ENCODE measurements around the gene CORO2B. TPM values are rescaled to one million over a fixed set of nuclear protein-coding genes. Genes with fewer than 3 reads are reported as not detected.

CORO2B gene
- total RNA-seq, 6 donors from 2014 or later: 0.79 to 9.0 (median 2.0) TPM

DNA sequence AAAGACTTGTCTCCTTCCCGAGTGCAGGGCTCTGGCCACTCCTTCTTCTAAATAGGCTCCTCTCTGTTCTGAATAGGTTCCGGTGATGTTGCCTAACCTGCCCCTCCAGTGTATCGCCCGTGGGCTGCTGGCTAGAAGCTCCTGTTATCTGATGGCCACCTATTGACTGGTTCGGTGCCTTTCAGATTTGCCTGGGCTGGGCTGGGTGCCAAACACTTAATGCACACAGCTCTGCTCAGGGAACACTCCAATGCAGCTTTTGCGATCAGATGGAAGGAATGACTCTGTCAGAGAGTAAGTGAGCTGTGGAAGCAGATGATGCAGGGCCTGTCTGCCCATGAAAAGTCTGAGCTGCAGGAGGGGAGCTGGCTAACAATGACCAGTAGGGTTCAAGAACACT is 112.9 kb downstream of the CORO2B start:
- no peaks in the 10 kb centered on the region for H3K9me3 ChIP-seq
- H3K27me3 ChIP-seq: no peaks in the 10 kb centered on the region
- no peak overlapping the region for H3K4me3 ChIP-seq
- H3K27ac ChIP-seq: no peak overlapping the region
- no peaks in the 10 kb centered on the region for H3K36me3 ChIP-seq
- peaks cover 0 to 7% (median 2%) of the 10 kb centered on the region in 4 donors for H3K4me1 ChIP-seq
- WGBS, 2 donors: 16 to 37% methylated on average over 4 to 6 of the region's 6 CpGs
- ATAC-seq (ENCODE audit: low FRiP score in 2 of 2) (no peak), DNase-seq (no peak)
- no peak for TF ChIP-seq POLR2A (IDR thresholded peaks at IDR 0.05)
- TF ChIP-seq POLR2AphosphoS5 (IDR thresholded peaks at IDR 0.05): no peak

DNA sequence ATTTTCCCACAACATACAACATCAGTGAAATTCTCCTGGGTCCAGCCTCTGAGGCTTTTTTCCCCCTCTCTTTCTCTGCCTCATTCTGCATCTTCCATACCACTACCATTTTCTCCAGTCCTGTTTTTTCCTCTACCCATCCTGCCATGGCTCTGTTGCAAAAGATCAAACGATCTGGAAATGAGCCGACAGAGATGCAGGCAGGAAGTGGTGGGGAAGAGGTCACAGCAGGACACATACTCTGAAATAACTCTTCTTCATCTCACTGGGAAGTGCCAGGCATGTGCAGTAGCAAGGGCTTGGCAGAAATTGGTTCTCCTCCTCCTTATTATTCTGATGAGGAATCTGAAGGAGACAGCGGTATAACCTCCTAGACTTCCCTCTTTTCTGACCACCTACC is 114.3 kb downstream of the CORO2B start:
- DNase-seq: no peak
- H3K27ac ChIP-seq: no peak overlapping the region
- H3K4me1 ChIP-seq: peaks cover 0 to 7% (median 2%) of the 10 kb centered on the region in 4 donors
- WGBS, 2 donors: 13 to 21% methylated on average over 3 of the region's 3 CpGs
- H3K27me3 ChIP-seq: no peaks in the 10 kb centered on the region
- TF ChIP-seq POLR2AphosphoS5 (IDR thresholded peaks at IDR 0.05): no peak
- TF ChIP-seq POLR2A (IDR thresholded peaks at IDR 0.05): no peak
- TF ChIP-seq, protein P1, sequence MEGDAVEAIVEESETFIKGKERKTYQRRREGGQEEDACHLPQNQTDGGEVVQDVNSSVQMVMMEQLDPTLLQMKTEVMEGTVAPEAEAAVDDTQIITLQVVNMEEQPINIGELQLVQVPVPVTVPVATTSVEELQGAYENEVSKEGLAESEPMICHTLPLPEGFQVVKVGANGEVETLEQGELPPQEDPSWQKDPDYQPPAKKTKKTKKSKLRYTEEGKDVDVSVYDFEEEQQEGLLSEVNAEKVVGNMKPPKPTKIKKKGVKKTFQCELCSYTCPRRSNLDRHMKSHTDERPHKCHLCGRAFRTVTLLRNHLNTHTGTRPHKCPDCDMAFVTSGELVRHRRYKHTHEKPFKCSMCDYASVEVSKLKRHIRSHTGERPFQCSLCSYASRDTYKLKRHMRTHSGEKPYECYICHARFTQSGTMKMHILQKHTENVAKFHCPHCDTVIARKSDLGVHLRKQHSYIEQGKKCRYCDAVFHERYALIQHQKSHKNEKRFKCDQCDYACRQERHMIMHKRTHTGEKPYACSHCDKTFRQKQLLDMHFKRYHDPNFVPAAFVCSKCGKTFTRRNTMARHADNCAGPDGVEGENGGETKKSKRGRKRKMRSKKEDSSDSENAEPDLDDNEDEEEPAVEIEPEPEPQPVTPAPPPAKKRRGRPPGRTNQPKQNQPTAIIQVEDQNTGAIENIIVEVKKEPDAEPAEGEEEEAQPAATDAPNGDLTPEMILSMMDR (IDR thresholded peaks at IDR 0.05): no peak
- no peak for TF ChIP-seq EP300 (IDR thresholded peaks at IDR 0.05)
- H3K36me3 ChIP-seq: no peaks in the 10 kb centered on the region
- no peak for ATAC-seq (ENCODE audit: low FRiP score in 2 of 2)
- H3K4me3 ChIP-seq: no peak overlapping the region
- no peaks in the 10 kb centered on the region for H3K9me3 ChIP-seq

DNA sequence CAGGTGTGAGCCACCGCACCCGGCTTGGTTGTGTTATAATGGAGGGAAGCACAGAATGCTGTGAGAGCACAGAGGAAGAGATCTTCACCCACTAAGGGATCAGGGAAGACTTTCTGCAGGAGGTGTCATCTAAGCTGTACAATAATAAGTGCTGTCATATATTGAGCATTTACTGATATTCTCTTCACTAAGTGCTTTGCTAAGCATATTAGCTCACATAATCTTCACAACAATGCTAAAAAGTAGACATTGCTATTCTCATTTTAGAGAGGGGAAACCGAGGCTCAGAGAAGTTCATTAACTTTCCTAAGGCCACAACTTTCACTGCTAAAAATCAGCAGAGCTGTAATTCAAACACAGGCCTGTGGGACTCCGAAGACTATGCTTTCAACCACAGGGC is 115.3 kb downstream of the CORO2B start:
- no peak overlapping the region for H3K27ac ChIP-seq
- 96 to 100% methylated on average over 4 of the region's 4 CpGs for WGBS, 2 donors
- no peak for TF ChIP-seq EP300 (IDR thresholded peaks at IDR 0.05)
- TF ChIP-seq POLR2A (IDR thresholded peaks at IDR 0.05): no peak

DNA sequence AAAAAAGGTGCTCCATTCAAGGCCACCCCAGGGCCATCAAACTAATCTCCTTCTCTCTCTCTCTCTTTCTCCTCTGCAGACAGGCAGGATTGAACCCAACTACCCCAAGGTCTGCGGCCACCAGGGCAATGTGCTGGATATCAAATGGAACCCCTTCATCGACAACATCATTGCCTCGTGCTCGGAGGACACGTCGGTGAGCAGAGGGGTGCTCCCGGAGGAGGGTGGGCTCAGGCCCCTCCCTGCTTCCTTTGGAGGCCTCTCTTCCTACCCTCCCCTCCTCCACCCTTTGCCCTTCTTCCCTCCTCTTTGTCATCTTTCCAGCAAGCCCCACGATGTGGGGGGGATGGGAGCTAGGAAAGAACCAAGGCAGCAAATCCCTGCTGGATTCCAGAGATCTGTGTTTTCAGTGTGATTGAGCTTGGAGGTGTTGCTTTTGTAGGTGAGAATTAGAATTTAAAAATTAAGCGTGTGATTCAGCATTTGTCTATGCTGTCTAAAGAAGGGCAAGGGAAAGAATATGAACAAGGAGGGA is 116.3 kb downstream of the CORO2B start:
- Histone ChIP-seq H3K9me3 (no peaks in the 10 kb centered on the region), H3K4me1 (peaks cover 6 to 15% (median 8%) of the 10 kb centered on the region in 4 donors), H3K4me3 (no peak overlapping the region), H3K27me3 (no peaks in the 10 kb centered on the region), H3K27ac (no peak overlapping the region), H3K36me3 (no peaks in the 10 kb centered on the region)
- TF ChIP-seq POLR2A (IDR thresholded peaks at IDR 0.05) (no peak), EP300 (IDR thresholded peaks at IDR 0.05) (no peak), POLR2AphosphoS5 (IDR thresholded peaks at IDR 0.05) (no peak)
- TF ChIP-seq, protein P1 (IDR thresholded peaks at IDR 0.05): no peak
- 65 to 83% methylated on average over 9 of the region's 9 CpGs for WGBS, 2 donors
- ATAC-seq (ENCODE audit: low FRiP score in 2 of 2) (no peak), DNase-seq (no peak)

More for the DNA sequence above, 115.3 kb downstream of the CORO2B start:
- DNase-seq (no peak), ATAC-seq (ENCODE audit: low FRiP score in 2 of 2) (no peak)
- no peaks in the 10 kb centered on the region for H3K9me3 ChIP-seq
- H3K36me3 ChIP-seq: no peaks in the 10 kb centered on the region
- no peak overlapping the region for H3K4me3 ChIP-seq
- H3K4me1 ChIP-seq: peaks cover 0 to 7% (median 2%) of the 10 kb centered on the region in 4 donors
- no peaks in the 10 kb centered on the region for H3K27me3 ChIP-seq

DNA sequence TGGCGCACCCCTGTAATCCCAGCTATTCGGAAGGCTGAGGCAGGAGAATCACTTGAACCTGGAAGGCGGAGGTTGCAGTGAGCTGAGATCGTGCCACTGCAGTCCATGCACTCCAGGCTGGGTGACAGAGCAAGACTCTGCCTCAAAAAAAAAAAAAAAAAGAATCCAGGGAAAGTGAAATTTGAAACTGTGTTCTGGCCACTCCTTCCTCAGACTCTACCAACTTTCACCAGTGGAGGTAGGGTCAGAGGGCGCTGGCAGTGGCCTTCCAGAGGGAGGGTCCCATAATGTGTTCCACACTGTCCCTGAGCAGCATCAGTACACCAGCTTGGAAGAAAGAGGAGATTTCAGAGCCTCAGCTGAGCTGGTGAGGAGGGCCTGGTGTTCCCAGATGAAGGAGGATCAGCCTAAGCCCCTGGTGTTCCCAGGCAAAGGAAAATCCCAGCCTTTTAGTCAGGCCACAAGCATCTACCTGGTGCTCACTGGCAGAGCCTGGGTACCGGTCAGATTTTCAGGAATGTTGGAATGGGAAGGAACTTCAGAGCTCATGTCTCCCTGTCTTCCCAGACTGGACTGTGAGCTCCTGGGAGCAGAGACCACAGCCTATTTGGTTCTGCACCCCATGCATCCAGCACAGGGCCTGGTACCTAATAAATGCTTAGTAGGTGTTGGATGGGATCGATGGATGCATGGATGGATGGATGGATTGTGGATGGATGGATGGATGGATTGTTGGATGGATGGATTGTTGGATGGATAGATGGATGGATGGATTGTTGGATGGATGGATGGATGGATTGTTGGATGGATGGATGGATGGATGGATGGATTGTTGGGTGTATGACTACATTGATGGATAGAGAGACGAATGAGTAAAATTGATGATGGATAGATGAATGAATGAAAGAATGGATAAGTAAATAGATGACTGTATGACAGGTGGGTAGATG is 117.9 kb downstream of the CORO2B start:
- DNase-seq: no peak
- 93 to 96% methylated on average over 8 of the region's 8 CpGs for WGBS, 2 donors
- H3K4me1 ChIP-seq: peaks cover 13 to 25% (median 17%) of the 10 kb centered on the region in 4 donors
- no peak overlapping the region for H3K27ac ChIP-seq
- no peak overlapping the region for H3K4me3 ChIP-seq
- no peaks in the 10 kb centered on the region for H3K27me3 ChIP-seq
- TF ChIP-seq POLR2A (IDR thresholded peaks at IDR 0.05): no peak
- TF ChIP-seq, protein P1 (IDR thresholded peaks at IDR 0.05): no peak
- no peak for TF ChIP-seq POLR2AphosphoS5 (IDR thresholded peaks at IDR 0.05)
- no peak for TF ChIP-seq EP300 (IDR thresholded peaks at IDR 0.05)
- H3K9me3 ChIP-seq: no peaks in the 10 kb centered on the region
- no peaks in the 10 kb centered on the region for H3K36me3 ChIP-seq
- no peak for ATAC-seq (ENCODE audit: low FRiP score in 2 of 2)
